Measurements from ENCODE around the gene SNRNP200. TPM values are rescaled to one million over a fixed set of nuclear protein-coding genes. Genes with fewer than 3 reads are reported as not detected.

Gene SNRNP200
- total RNA-seq: 100 to 1,000 TPM; 193 to 200 TPM

DNA sequence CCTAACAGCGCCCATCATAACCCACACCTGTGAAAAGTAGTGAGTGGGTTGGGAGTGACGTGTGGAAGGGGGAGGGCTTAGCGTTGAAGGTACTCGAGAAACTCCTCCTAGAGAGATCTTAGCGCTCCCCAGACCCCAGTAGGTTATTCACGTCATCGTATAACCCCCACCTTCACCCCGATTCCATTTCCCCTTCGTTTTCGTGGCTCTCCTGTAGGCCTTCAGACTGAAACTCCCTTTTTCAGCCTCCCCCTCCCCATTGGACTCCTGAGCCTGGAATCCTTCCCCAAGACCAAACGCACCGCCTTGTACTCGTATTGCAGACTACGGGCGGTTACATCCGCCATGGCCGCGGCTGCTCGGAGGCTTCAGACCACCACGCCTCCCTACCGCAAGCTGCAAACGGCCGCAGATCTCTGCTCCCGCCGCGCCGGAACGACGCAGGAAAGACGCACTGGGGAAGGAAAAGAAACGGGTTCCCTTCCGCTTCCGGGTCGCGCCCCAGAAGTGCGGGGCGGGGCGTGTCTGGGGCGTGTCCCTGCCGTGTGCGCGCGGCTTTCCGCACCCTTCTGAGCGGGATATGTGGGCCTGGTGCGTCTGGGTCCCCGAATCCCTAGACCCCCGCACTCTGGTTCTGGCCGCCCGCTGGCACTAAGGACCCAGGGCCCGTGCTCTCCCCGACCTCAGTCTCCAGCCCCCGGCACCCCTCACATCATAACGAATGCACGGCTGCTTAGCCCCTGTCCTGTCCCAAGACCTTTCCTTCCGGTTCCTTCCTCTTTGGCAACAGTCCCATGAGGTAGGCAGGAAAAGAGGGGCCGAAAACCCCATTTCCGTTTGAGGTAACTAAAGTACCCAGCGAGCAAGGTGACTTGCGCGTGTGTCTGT lies at the start of gene SNRNP200:
SNRNP200 (minus strand) TSS at position 456 of the 888 bp plus-strand sequence; CDS start at position 347, 109 bp downstream.
- ChIA-PET POLR2A (interaction anchor here (0.7 to 3.0 kb wide), 8 partner anchors 11 to 227 kb away, joined by 4 to 23 read pairs (median 4); partner anchors contain the start of gene ITPRIPL1), CTCF (interaction anchor here (0.7 to 1.6 kb wide), 8 partner anchors 15 to 44 kb away, joined by 3 to 9 read pairs (median 4); partner anchors contain the start of gene ITPRIPL1)

DNA sequence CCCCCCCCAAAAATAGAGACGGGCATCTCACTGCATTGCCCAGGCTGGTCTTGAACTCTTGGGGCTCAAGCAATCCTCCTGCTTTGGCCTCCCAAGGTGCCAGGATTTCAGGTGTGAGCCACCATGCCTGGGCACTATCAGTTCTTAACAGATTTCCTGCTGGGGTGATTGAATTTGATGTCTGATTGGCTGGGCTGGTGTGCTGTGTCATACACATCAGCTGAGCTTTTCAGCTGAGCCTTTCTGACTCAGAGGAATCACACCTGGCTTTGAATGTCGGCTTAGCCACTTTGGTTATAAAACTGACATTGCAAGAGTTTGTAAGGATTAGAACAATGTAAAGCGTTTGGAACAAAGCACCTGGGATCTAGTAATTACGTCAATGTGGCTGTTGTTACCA lies 49.1 kb upstream of the SNRNP200 start:
- POLR2A ChIA-PET: no interaction called here
- CTCF ChIA-PET: no interaction called here

DNA sequence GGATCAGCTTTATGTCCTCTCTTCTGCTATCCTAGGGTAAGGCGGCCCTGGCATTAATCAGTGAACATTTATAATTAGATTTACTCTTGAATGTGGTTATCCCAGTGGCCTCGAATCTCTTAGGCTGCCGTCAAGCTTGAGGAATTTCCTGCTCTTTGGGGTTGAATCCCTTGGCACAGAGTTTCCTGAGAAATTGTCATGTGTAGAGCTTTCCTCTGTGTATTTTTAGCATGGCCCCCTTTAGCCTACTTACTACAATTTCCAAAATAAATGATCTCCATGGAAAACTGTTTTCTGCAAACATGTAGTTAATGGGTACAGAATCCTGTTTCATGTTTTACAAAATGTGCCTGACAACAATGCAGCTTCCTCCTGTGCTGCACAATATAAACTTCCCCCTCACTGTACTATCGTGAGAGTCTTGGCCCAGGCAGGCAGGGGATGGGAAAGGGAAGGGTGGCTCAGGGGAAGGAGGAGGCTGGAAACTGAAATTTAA lies 48.3 kb upstream of the SNRNP200 start:
- ChIA-PET POLR2A (no interaction called here), CTCF (interaction anchor here (0.8 kb wide), 1 partner anchor 8 kb away, joined by 3 read pairs; no protein-coding TSS in a partner anchor)

DNA sequence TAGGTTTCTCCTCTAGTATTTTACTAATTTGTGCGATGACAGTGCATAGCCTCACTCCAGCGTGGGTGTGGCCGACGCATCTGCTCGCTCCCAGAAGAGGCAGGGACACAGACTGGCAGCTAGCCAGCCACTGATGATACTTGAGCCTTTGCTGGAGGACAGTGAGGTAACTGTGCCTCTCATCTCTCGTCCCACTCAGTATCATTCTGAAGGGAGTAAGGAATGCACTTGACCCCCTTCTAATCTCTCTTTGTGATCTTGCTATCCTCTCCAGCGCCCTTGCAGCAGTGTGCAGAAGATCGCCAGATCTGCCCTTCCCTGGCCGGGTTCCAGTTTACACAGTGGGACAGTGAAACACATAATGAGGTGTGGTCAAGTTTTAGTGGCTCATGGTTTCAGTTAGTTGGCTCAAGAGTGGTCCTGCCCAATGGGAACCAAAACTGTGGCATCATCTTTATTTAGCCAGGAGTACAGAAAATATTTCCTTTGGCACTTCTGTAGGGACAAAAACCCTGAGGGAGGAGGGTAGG lies 47.8 kb upstream of the SNRNP200 start:
- POLR2A ChIA-PET: interaction anchor here (1.0 kb wide), 1 partner anchor 79 kb away, joined by 4 read pairs; no protein-coding TSS in a partner anchor
- CTCF ChIA-PET: interaction anchor here (0.8 kb wide), 2 partner anchors 8 to 156 kb away, joined by 3 to 5 read pairs; no protein-coding TSS in a partner anchor

DNA sequence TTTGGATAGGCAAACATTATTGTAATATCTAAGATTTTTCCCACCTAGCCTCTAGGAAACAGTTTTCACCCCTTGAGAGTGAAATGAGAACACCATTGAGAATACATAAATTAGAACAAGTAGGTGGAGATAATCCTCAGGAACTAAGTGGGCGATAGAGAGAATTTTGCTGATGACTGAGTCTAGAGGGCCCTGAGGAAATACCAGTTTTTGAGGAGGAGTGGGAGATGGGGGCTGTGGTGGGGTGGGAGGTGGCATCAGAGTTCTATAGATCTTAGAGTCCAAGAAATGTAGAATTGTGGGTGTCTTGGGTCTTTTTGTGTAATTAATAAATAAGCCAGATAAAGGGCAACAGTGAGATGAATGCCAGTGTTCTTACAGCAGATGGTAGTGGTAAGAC lies 42.0 kb upstream of the SNRNP200 start:
- POLR2A ChIA-PET: interaction anchor here (0.7 kb wide), 1 partner anchor 83 kb away, joined by 3 read pairs; no protein-coding TSS in a partner anchor

DNA sequence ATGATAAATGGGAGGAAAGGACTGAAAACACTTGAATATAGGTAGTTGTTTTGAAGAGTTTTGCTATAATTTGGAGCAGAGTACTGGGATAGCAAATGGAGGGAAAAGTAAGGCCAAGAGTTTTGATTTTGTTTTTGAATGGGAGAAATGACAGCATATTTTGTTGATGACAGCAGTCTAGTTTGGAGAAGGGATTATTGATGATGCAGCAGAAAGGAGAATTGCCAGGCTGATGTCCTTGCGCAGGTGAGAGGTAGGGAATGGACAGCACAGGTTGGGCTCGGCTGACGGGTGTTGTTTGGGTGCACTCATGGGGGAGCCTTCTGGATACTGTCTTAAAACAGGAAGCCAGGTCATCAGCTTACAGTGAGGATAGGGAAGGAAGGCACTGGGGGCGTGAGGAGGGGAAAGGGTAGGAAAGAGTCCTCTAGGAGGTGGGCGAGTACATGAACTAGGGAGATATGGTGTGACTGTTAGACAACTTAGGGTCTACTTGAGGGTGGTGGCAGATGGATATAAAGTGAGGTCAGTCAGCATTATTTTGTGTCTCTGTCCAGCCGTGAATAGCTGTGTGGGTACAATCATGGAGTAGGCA lies 40.6 kb upstream of the SNRNP200 start:
- ChIA-PET POLR2A (interaction anchor here (1.0 to 1.4 kb wide), 2 partner anchors 21 to 24 kb away, joined by 3 to 6 read pairs; partner anchors contain the start of gene ITPRIPL1), CTCF (interaction anchor here (0.8 to 1.8 kb wide), 3 partner anchors 7 to 61 kb away, joined by 3 to 10 read pairs (median 3); no protein-coding TSS in a partner anchor)

More for the DNA sequence above, 42.0 kb upstream of the SNRNP200 start:
- CTCF ChIA-PET: interaction anchor here (0.7 kb wide), 1 partner anchor 85 kb away, joined by 4 read pairs; no protein-coding TSS in a partner anchor

DNA sequence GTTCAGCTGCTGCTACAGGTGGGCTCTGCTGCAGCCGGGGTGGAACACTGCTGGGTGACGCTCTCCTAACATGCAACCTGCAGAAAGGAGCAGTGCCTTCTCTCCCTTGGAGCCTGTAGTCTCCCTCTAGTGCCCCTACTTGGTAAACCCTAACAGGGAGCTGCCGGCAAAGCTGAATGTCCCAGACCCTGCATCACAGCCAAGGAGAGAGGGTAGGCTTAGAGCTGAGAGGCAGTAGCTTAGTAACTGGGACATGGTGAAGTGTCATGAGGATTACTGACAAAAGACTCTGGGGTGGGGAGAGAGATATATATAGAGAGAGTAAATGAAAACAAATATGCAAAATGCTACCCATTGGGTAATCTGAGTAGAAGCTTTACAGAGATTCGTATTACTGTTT lies 40.1 kb upstream of the SNRNP200 start:
- ChIA-PET CTCF (interaction anchor here (0.8 to 1.9 kb wide), 5 partner anchors 8 to 183 kb away, joined by 3 to 10 read pairs (median 3); no protein-coding TSS in a partner anchor), POLR2A (interaction anchor here (0.9 to 1.9 kb wide), 3 partner anchors 10 to 51 kb away, joined by 3 to 6 read pairs (median 5); partner anchors contain the start of gene NCAPH)

DNA sequence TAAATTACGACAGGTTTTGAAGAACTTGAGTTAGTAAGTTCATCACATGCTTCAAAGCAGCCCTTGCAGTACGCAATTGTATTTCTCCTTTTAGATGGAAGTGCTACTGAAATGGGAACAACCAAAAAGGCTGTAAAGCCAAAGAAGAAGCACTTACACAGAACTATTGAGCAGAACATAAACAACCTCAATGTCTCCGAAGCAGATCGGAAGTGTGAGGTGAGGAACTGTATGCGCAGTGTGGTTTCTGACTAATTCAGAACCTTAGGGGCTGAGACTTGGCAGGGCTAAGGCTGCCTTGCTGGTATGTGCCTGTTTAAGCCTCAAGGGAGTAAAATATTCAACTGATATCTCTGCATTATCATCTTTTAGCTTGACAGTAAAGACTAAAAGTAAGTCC lies 38.7 kb upstream of the SNRNP200 start:
- CTCF ChIA-PET: interaction anchor here (0.6 to 1.9 kb wide), 4 partner anchors 23 to 226 kb away, joined by 3 to 10 read pairs (median 4); no protein-coding TSS in a partner anchor
- POLR2A ChIA-PET: interaction anchor here (0.6 to 1.9 kb wide), 6 partner anchors 8 to 188 kb away, joined by 3 to 11 read pairs (median 6); partner anchors contain the start of genes ITPRIPL1 and NCAPH

DNA sequence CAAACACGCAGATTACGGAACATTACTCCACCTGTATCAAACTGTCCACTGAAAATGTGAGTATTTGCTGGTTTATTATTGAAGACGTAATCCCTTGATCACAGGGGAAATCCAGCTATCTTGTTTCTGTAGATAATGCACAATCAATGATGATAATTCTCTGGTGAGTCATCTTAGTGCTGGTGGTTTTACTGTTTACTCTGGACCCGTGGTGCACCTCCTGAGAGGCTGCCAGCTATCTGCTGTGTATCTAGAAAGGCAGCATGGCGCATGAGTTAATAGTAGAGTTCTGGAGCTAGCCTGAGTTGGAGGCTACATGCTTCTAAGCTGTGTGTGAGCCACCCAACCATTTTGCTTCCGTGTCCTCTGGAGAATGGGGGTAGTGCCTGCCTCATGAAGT lies 36.7 kb upstream of the SNRNP200 start:
- CTCF ChIA-PET: interaction anchor here (0.9 to 1.8 kb wide), 6 partner anchors 18 to 212 kb away, joined by 3 to 8 read pairs (median 3); partner anchors contain the start of gene SNRNP200
- POLR2A ChIA-PET: interaction anchor here (0.7 to 3.2 kb wide), 6 partner anchors 17 to 185 kb away, joined by 3 to 25 read pairs (median 4); partner anchors contain the start of gene ITPRIPL1

DNA sequence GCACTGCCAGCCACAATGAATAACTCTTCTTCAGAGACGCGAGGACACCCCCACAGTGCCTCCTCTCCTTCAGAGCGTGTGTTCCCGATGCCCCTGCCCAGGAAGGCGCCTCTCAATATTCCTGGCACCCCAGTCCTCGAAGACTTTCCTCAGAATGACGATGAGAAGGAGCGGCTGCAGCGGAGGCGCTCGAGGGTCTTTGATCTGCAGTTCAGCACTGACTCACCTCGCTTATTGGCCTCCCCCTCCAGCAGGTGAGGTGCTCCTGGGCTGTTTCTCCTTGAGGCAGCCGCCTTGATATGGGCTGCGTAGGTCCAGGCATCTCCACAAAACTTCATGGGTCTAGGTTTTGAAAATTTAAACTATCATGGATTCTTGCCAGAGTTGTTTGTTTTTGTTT lies 36.3 kb upstream of the SNRNP200 start:
- POLR2A ChIA-PET: interaction anchor here (0.9 to 3.2 kb wide), 5 partner anchors 16 to 185 kb away, joined by 3 to 25 read pairs (median 3); partner anchors contain the start of gene ITPRIPL1
- CTCF ChIA-PET: interaction anchor here (0.9 to 1.8 kb wide), 6 partner anchors 18 to 213 kb away, joined by 3 to 8 read pairs (median 4); partner anchors contain the start of gene SNRNP200

DNA sequence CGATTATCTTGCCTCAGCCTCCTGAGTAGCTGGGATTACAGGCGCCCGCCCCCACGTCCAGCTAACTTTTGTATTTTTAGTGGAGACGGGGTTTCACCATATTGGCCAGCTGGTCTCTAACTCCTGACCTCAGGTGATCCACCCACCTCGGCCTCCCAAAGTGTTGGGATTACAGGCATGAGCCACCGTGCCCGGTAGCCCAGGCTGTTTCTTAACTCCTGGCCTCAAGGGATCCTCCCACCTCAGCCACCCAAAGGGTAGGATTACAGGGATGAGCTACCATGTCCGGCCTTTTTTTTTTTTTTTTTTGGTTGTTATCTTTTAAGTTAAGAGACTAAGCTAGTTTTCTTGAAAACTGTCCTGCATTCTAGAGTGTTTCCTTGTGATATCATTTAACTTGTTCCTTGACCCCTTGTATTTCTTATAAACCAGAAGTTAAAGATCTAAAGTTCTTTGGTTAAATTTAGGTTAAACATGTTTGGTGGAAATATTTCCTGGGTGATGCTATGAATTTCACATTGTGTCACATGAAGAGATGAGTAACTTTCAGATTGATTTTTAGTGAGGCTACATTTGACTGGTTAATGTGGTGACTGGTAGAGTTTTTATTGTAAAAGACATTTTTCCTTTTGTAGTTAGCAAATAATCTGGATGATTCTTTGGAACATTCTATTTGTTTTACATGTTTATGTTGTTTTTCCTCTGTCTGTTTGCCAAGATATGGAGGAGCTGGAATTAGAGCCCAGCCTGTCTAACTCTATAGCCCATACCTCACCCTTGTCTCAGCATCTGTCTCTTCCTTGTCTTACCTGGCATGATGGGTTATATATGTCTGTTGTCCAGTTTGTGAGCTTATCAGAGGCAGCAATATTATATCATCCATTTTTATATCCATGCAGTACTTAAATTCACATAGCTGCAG lies 35.4 kb upstream of the SNRNP200 start:
- CTCF ChIA-PET: interaction anchor here (0.7 to 1.8 kb wide), 5 partner anchors 19 to 168 kb away, joined by 3 to 8 read pairs (median 4); no protein-coding TSS in a partner anchor
- POLR2A ChIA-PET: interaction anchor here (0.5 to 3.2 kb wide), 8 partner anchors 9 to 503 kb away, joined by 3 to 25 read pairs (median 3); partner anchors contain the start of genes ANKRD23, ARID5A and ITPRIPL1

DNA sequence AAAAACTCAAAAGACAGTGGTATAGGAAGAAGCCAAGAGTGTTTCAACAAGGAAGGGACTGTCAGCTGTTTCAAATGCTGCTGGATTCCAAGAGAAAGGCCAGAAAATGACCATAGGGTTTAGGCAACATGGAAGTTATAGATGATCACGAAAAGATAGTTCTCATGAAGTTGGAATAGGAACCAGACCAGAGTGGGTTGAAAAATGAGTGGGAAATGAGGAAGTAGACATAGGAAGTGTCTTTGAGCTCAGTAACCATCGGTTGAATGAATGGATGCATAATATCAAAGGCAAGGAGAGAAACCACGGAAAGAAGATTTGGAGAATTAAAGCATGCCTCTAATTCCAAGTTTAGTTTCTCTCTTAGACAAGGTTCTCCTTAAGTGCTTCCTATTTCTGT lies 31.5 kb upstream of the SNRNP200 start:
- POLR2A ChIA-PET: interaction anchor here (1.4 kb wide), 1 partner anchor 16 kb away, joined by 4 read pairs; no protein-coding TSS in a partner anchor
- CTCF ChIA-PET: interaction anchor here (0.5 to 4.2 kb wide), 3 partner anchors 11 to 1618 kb away, joined by 3 to 14 read pairs (median 4); partner anchors contain the start of gene ITPRIPL1

DNA sequence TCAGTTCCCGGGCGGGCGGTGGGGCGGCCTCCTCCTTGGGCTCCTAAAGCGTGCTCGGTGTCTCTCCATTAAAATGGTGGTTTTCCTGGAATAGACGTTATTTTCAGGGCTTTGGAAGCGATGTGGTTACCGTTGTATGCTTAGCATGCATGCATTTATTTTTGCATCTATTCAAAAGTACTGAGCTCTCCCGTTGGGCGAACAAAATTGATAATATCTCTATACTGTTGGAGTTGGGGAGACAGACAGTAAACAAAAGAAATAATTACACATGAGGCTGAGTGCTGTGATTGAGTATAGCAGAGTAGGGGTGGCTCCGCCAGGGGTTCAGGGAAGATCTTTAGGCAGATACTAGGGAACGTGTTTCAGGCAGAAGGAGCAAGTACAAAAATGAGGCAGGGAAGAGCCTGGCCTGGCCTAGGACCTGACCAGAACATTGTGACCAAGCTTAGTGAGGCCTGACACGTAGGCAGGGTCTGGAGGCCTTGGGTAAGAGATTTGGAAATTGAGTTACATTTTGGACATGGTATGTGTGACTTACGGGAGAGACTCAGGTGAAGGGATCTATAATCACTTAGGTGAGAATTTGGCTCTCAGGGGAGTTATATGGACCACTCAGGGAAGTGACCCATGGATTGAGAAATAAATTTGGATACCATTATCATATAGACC lies 30.9 kb upstream of the SNRNP200 start:
- CTCF ChIA-PET: interaction anchor here (0.8 to 4.2 kb wide), 2 partner anchors 11 to 15 kb away, joined by 3 to 14 read pairs; partner anchors contain the start of gene ITPRIPL1
- POLR2A ChIA-PET: interaction anchor here (0.6 to 2.1 kb wide), 7 partner anchors 8 to 121 kb away, joined by 3 to 20 read pairs (median 5); partner anchors contain the start of gene ITPRIPL1

DNA sequence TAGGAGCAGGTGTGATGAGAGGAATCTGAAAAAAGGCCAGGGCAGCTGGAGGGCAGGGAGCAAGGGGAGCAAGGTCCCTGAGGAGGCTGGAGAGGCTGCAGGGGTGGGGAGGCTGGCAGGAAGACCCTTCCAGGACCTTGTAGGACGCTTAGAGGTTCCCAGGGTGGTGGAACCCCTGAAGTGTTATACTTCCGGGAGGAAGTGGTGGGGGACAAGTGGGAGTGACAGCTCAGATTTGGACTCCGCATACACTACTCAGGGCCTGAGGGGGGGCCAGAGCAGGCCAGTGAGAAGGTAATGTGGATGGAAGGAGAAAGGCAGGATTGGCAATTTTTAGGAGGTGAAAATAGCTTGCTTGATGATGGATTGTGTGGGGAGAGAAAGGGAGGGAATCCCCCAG lies 28.4 kb upstream of the SNRNP200 start:
- ChIA-PET POLR2A (interaction anchor here (1.4 to 1.7 kb wide), 2 partner anchors 12 to 13 kb away, joined by 5 to 15 read pairs; no protein-coding TSS in a partner anchor), CTCF (interaction anchor here (0.7 to 4.2 kb wide), 3 partner anchors 10 to 14 kb away, joined by 3 to 14 read pairs (median 3); no protein-coding TSS in a partner anchor)

DNA sequence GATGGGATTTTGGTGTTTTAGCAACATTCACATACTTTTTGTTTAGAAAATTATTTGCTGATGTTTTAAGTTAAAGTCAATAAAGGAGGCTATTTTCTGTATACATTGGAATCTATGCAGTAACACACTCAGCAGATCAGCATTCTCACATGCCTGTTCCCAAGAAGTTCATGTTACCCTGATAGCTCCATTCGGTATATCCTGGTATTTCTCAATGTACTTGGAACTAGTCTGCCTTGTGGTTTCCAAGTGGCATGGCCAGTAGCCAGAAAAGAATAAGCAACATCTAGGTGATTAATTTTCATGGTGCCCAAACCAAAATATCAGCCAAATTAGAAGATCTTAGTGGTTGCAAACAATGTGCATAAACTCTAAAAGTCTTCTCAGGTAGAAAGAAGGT lies 25.1 kb upstream of the SNRNP200 start:
- CTCF ChIA-PET: interaction anchor here (0.6 to 1.1 kb wide), 2 partner anchors 18 to 25 kb away, joined by 3 to 4 read pairs; partner anchors contain the start of gene SNRNP200
- POLR2A ChIA-PET: no interaction called here

DNA sequence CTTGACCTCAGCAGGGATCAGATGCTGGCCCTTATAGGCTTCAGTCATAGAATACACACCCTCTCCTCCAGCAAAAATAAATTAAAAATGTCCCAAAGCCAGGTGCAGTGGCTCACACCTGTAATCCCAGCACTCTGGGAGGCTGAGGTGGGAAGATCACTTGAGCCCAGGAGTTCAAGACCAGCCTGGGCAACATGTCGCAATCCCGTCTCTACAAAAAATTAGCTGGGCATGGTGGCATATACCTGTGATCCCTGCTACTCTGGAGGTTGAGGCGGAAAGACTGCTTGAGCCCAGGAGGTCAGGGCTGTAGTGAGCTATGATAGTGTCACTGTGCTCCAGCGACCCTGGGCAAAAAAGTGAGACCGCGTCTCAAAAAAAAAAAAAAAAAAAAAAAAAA lies 24.5 kb upstream of the SNRNP200 start:
- CTCF ChIA-PET: interaction anchor here (0.6 to 1.1 kb wide), 2 partner anchors 18 to 25 kb away, joined by 3 to 4 read pairs; partner anchors contain the start of gene SNRNP200
- POLR2A ChIA-PET: interaction anchor here (0.6 to 0.7 kb wide), 2 partner anchors 17 to 23 kb away, joined by 4 to 9 read pairs; no protein-coding TSS in a partner anchor
